GM21717 (cell line): ENCODE measurements around the gene RAD51B.

Experiments
- ATAC-seq: cut with Tn5 transposase; IDR thresholded peaks from one replicate; pipeline ENCODE4 v1.9.1; 2021; ENCODE audit warnings: mild to moderate bottlenecking, moderate library complexity; ENCODE audit not compliant: unreplicated experiment

RAD51B gene

DNA sequence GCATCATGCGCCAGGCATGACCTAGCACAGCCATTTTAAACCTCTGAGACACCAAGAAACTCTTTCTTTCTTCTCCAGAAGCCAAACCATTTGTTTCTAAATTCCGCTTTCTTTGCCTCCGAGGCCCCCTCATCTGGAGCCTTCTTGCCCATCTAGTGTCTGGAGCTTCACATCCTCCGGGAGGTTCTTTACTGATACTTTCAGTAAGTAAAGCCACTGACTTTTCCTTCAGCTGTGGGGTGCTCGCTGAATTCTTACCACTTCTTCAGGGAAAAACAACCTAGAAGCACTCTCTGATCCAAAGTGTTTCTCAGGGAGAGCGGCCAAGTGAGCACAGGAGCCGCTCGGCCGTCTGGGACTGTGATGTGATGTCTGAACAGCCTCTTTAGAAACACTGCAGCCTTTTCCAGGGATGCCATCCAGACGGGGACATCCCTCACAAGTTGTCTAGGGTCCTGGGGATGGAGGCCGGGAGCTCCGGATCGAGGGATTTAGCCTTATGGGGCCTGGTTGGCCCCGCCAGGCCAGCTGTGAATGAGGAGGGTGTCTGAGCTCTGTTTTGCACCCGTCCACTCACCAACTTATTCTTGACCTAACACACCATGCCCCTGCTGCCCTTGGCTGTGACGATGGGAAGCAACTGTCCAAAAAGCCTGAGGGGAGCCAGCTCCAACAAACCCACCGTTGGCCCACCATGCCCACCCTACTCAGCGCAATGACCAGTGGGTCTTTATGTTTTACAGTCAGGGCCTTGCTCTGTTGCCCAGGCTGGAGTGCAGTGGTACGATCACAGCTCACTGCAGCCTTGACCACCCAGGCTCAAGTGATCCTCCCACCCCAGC is 812.7 kb downstream of the RAD51B start:
- no peak for ATAC-seq

DNA sequence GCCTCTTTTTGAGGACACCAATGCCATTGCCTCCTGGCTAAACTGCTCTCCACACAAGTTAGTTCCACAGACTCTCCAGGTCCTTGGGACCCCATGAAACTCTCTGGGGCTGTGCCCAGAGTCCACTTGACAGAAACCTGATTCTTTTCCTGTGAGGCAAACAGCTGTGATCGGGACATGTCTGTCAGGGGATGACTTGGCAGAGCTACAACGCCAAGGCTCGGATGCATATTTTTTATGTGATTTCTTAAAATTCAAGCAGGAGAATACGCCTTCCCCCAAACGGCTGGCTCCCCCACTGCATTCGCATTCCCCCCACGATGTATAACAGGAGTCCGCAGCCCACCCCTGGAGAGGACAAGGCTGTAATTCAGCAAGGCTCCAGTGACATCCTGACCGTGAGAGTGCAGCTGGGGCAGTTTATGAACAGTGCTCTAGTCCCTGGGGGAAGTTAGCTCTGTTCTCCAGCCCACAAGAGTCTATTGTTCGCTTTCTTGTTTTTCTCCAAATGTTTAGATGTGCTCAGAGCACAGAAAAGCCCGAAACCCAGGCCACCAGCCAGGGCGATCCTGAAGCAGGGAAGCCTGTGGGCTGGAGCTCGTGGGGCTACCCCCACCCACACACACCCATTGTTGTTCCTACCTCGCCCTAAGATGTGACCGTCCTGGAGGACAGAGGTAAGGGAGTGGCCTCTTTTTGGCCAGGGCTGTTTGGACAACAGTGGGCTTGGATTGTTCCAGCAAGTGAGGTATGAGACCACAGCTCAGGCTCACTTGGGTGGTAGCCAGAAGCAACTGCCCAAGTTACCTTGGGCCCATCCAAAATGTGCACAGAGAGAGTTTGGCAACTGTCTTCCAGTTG is 813.8 kb downstream of the RAD51B start:
- no peak for ATAC-seq

DNA sequence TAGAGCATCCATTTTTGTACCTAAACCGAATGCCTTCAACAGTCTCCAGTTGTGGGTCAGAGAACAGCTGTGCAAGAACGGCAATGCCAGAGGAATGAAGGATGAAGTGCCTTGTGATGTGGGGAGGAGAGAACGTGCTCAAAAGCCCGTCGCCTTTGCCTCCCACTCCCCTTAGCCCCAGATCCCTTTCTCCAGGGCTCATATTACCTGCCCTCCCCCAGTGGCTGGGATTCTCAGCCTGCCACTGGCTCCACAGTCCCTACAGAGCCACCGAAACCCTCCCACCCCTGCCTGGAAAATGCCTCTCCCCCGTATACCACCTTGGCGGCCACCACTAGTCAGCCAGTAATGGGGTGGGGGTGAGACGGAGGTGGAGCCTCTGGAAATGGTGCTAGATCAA is 814.8 kb downstream of the RAD51B start:
- no peak for ATAC-seq

DNA sequence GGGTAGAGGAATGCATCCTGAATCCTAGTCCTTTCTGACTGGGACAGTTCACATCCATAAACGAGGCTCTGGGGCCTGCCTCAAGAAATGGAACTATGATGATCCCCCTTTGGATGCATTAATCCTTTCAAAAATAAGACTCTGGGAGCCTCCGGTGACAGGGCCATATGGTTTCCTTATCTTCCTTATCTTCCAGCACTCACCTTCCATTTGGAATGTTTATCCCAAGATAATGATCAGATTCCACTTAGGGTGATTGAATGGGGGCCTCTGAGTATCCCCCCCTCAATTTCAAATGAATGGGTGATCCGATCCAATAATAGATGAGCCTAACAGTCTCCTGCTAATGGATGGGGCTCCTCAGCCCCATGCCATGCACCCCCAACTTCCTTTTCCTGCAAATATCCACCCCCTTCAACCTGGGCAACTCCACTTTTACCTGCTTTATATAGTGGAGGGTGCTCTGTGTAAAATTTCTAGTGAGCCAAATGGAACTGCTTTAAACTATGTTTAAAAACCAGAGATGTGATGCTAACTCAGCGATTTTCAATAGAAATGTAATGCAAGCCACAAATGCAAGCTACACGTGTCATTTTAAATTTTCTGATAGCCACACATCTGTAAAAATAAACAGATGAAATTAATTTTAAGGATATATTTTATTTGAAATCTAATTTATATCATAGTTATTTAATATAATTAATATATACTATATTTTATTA is 815.5 kb downstream of the RAD51B start:
- no peak for ATAC-seq

DNA sequence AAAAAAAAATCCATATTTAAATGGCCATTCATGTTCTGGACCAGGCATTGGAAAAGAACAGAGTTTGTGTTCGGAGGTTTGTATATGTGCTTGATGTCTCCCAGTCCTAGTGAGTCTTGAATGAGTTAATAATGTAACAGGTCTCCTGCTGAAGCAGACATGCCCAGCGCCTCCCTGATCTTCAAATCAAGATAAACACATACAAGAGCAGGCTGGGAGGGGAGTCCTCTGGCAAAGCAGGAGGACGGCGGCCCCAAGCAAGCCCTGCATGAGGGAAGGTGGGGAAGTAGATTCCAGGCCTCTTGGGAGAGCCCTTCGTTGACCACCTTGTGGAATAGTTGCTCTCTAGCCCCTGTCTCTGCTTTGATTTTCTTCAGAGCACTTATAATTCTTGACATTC is 817.0 kb downstream of the RAD51B start:
- ATAC-seq = no peak

DNA sequence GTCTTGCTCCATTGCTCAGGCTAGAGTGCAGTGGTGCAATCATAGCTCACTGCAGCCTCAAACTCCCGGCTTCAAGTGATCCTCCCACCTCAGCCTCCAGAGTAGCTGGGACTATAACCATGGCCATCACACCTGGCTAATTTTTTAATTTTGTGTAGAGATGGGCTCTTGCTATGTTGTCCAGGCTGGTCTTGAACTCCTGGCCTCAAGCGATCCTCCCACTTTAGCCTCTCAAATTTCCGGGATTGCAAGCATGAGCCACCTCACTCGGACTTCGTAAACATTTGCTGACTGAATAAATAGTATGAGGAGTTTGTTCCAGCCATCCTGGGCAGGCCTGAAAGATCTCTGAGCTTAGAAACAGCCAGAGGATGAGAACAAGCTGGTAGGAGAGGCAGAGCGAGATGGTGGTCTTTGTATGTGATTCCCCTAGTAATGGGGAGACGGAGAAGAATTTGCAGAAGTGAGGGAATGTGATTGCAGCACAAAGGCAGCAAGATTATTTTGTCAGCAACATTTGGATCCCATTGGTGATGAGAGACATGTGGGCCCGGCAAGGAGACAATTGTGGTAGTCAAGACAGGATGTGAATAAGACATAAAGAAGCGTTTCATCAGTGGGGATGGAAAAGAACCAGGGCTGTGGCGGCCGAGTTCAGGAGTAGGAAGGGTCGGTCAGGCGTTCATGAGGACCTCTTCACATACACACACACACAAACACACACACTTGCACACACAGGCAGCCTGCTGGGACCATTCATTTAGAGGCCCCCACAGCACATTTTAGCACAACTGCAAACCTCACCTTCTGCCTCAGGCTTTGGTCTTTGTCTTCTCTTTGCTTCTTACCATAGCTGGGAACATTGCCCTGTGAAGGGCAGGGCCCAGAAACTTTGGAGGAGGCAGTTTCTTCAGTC is 817.8 kb downstream of the RAD51B start:
- ATAC-seq = no peak

DNA sequence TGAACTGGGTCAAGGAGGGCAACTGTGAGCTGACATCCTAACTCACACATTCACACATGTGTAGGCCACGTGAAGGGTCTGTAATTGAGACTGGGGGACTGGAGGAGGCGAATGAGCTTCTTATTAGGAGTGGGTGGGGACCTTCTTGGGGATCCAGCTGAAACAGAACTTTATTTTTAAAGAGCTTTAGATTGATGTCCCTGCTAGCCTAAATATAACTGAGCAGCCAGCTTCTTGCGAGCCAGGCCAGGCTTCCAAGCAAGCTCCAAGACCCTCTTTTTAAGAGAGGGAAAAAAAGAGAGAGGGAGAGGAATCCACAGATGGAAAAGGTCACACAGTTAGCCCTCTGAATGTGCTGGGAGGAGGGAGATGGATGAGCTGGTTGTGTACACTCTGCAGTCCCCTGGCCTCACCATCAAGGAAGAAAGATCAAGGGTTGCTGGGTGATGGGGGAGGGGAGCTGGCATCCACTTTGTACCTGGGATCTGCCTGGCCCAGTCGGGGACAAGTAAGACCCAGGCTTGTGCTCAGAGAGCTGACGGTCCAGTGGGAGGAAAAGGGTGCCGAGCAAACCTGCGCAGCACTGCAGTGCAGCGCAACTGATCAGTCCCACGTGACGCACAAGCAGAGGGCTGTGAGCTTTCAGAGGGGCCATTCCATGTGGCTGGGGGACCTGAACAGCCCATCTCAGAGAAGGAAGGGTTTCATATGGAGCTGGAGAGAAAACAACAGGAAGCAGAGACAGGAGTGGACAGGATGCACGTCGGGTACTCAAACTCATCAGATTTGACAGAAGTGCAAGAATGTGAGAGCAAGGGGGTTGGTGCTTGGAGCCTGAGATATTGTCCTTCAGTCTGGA is 818.8 kb downstream of the RAD51B start:
- ATAC-seq = no peak

DNA sequence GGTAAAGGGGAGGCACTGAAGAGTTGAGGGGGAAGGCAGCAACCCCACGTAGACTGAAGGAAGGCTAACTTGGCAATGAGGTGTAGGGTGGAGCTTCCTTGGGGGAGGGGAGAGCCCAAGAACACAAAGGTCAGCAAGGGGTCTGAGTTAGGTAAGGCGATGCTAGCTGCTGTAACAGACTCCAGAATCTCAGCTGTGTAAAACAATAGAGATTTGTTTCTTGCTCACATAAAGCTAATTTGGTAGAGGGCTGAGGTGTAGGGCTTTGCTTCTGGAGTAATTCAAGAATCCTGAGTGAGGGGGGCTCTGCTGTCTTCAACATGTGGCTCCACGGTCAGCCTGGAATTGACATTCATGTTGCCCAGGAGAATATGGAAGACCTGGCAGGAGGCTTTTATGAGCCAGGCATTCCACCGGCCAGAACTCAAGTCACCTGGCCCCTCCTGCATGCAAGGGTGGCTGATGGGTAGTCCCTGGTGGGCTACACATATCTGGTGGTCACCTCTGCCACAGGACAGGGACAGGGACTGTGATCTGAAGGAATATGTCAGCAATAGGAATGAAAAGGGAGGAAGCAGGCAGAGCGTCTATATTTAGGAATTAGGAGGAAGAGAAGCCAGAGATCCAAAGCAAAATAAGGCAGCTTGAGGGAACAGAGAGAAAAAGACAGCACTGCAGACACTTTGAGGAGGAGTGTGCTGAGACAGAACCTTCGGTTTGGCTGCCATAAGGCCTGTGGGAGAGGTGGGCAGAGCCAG is 819.6 kb downstream of the RAD51B start:
- no peak for ATAC-seq

DNA sequence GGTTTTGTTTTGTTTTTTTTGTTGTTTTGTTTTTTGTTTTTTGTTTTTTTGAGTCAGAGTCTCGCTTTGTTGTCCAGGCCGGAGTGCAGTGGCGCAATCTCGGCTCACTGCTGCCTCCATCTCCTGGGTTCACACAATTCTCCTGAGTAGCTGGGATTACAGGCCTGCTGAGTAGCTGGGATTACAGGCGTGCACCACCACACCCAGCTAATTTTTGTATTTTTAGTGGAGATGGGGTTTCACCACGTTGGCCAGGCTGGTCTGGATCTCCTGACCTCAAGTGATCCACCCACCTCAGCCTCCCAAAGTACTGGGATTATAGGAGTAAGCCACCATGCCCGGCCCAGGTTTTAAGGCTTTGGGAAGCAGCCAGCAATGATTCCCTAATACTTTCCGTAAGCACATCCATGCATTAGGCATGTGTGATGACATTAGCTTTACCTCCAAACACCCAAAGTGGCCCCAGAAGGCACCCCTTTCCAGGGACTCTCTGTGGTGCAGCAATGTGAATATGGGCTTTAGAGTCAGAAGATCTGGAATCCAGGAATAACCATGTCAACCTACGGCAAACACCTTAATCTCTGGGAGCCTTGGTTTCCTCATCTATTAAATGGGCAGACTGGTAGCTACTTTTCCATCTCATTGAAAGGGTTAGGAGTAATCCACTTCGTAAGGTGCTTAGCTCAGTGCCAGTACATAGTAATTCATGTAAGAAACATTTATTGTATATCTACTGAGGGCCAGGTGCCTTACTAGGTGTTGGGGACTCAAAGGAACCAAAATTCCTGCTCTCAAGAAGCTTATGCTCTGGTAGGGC is 820.4 kb downstream of the RAD51B start:
- ATAC-seq = no peak

DNA sequence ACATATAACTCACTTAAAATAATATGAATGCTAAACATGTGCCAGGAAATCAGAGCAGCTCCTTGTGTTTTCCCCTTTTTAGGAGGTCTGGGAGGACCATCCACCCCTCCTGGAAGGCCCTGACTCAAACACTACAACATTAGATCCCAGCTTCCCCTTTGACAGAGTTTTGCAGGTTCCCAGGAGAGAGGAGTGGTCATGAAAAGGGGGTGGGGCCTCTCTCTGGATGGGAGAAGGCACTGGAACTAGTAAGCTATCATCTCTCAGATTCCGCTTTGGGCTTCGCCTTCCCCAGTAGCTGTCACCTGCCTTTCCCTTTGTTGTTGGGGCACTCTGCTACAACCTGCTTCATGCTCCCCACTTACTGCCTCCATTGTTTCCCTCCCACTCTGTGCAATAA is 824.1 kb downstream of the RAD51B start:
- ATAC-seq = no peak

DNA sequence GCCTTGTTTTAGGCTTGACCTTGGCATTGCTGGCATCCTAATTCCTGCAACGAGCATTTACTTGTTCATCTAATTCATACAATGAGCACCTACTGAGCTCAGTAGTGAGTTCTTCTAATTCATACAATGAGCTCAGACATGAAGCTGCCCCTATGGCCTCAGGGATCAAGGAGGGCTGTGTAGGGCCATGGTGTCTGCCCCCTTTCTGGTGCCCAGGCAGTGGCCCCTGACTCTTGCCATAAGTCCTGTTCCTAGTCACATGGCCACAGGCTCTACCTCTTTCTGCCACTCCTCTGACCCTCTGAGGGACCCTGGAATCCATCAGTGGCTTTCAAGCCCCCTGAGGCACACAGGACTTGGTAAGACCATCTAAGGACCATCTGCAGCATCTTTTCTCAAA is 824.5 kb downstream of the RAD51B start:
- ATAC-seq = no peak

DNA sequence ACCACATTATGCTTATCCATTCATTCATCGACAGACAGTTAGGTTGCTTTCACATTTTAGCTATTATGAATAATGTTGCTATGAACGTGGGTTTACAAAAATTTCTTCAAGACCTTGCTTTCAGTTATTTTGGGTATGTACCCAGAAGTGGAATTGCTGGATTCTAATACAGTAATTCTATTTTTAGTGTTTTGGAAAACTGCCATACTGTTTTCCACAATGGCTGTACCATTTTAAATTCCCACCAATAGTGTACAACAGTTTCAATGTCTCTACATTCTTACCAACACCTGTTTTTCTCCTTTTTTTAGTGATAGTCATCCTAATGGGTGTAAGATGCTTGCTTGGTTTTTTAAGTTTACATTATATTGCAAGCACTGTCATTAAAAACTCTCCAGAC is 825.8 kb downstream of the RAD51B start:
- ATAC-seq = no peak

DNA sequence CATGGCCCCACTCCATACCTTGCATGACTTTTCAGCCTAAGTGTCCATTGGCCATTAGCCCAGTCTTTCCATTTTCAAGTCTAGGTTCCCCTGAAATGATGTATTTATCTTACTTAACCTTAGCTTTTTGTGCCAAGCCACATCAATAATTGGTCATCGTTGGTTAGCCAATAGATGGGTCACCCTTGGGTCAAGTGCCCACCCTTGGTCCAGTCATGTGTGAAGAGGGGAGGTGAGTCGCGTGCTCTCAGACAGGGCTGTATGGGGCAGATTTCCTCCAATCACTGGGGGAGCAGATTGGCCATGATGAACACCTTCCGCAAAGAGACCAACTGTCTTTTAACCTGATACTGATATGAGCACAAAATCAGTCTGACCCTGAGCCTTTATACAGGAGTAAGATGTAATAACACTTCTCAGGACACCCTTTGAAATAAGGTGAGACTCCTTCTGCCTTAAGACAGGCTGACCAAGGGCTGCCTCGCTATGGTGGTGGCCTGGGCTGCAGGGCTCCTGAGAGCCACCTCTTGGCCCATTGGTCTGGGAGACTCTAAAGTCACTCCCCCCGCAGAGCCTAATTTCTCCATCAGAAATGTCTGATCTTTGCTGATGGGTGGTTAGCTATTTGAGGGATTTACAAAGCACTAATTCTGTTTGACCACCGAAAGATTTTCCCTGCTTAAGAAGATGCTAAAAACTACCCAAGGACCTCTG is 830.1 kb downstream of the RAD51B start:
- no peak for ATAC-seq

DNA sequence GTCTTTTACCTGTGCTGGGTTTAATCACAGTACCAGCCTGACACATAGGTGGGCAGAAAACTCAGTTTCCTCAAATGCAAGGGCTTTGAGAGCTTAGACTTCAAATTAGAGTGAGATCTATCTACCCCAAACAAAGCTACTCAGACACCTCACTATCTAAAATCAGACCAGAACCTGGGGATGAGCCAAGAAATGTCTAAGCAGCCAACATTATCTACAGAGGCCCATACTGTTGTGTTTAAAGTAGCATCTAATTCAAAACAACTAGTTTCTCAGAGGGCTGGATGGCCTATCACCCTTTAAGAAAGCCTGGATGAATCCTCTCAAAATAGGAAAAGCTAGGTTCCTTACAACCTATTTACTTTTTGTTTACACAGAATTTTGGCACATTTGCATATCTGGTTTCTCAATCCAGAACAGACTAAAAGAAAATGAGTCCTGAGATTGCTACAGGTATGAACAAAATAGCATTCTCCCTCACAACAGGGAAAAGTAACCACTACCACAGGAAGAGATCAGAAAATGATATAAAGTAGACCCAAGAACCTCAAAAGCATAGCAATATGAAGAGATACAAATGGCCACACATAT is 830.9 kb downstream of the RAD51B start:
- no peak for ATAC-seq

DNA sequence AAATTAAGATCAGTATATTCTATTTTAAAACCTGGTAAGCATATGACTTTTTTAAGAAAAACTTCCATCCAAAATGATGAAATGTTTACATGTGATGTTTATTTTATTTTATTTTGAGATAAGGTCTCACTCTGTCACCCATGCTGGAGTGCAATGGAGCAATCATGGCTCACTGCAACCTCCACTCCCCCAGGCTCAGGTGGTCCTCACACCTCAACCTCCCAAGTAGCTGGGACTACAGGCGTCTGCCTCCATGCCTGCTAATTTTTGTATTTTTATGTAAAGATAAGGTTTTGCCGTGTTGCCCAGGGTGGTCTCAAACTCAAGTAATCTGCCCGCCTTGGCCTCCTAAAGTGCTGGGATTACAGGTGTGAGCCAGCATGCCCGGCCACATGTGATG is 831.5 kb downstream of the RAD51B start:
- no peak for ATAC-seq

DNA sequence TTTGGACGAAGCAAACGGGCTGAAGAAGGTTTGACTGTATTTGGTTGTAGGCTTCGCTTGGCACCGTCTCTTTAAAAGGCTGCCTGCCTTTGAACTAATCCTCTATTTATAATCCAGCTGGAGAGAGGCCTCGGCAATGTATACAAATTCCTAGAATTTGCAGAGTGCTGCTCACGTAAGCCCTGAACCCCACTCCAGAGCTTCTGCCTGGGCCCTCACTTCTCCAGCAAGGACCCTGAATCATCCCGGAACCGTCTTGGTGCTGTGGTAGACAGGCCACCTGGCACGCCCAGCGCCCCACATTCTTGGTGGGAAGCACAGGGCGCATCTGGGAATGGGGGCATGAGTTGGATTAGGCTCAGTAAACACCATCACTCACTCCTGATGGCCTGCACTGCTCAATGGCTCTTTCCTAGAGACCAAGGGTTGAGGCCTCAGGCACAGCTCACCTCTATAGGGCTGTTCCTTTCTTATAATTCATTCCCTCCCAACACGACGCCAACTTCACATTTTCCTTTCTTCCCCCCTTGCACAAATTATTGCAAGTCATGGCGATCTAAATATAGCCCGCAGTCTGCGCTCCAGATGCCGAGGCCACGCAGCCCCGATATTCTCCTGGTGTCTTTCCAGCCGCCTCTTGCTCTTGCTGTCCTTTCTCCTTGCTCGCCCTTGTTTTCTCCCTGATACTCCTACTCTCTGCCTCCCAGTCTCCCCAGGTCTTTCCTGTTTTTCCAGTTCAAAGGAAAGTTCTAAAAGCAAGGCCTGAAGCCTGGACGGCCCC is 832.3 kb downstream of the RAD51B start:
- ATAC-seq = no peak
